RPMI8226 (cell line): ENCODE data around the gene PRR16.

ENCODE experiments used
- DNase-seq: peaks from one replicate; pipeline ENCODE4 v3.0.0-alpha.2; 2015

Gene PRR16

DNA sequence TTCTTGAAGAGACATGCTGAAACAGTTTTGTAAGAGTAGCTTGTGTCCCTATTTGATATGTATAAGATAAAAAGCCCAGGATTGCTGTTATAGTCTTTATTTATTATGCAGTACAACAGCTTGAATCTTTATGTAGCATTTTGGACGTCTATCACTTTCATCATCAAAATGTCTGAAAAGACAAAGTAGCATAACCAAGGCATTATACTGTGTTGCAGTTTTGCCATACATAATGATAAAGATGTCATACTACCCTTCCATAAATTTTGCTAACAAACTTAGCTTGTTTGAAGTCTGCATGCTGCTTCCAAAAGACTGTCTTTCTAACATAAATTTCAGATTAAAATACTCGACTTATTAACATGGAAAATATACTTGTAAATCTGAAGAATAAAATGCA lies 127.8 kb downstream of the PRR16 start:
- DNase-seq = no peak

DNA sequence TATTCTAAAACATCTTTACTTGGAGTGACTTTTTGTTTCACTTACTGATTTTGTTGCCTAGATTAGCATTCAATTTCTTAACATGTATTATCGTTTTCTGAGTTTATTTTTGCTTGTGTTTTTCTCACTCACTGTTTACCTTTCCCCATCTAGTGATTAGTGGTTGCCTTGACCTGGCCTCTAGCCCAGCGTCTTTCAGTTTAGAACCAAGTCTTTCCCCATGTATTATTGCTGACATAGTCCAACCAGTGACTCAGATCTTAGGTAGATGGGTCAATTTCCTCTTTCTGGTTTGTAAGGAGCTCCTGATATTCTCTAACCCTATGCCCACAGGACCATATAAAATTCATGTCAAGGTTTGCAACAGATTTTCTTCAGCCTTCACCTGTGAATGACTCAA lies 135.5 kb downstream of the PRR16 start:
- DNase-seq = peak; percentile 43

DNA sequence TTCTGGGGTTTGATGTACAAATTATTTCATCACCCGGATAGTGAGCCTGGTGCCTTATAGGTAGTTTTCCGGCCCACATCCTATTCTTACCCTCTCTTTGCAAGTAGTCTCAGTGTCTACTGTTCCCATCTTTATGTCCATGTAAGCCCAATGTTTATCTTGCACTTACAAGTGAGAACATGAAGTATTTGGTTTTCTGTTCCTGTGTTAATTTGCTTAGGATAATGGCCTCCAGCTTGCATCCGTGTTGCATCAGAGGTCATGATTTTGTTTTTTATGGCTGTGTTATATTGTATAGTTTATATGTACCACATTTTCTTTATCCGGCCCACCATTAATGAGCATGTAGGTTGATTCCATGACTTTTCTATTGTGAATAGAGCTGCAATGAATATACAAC lies 136.5 kb downstream of the PRR16 start:
- no peak for DNase-seq

DNA sequence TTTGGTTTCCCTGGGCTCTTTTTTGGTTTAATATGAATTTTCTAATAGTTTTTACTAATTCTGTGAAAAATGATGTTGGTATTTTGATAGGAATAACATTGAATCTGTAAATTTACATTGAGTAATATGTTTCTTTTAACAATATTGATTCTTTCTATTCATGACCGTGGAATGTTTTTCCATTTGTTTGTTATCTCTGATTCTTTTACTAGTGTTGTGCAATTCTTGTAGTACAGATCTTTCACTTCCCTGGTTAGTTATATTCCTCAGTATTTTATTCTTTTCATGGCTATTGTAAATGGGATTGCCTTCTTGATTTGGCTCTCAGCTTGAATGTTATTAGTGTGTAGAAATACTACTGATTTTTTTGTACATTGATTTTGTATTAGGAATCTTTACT lies 137.9 kb downstream of the PRR16 start:
- no peak for DNase-seq

DNA sequence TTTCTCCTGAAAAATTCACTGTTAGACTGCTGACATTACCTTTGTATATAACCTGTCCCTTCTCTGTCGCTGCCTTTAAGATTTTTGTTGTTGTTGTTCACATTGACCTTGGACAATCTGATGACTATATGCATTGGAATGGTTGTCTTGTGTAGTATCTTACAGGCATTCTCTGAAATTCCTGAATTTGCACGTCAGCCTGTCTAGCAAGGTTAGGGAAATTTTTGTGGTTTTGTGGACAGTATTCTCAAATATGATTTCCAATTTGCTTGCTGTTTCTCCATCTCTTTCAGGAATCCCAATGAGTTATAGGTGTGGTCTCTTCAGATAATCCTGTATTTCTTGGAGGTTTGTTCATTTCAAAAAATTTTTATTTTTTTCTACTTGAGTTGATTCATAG lies 140.8 kb downstream of the PRR16 start:
- DNase-seq = no peak

DNA sequence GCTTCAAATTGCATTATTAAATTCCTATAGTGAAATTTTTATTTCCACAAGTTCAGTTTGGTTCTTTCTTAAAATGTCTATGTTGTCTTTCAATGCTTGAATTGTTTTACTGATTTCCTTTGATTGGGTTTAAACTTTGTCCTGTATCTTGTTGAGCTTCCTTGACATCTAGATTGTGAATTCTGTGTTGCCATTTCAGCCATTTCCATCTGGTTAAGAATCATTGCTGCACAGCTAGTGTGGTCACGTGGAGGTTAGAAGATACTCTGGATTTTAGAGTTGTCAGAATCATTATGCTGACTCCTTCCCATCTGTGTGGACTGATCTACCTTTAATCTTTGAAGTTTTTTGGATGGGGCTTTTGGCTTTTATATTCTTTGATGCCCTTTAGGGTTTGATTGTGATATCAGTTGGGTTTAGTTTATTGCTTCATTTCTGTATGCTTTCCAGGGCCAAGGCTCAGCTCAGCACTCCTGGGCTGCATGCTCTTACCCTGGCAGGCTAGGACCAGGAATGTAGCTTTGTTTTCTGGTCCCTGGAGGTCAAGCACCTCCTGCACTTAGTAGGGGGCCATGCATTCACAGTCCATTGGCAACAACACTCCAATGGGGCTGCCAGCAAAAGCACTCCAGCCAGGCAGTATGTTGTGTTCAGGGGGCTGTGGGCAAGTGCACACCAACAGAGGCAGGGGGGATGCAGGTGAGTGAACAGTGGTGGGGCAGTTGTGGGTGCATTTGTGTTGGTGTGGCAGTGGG lies 141.4 kb downstream of the PRR16 start:
- no peak for DNase-seq

DNA sequence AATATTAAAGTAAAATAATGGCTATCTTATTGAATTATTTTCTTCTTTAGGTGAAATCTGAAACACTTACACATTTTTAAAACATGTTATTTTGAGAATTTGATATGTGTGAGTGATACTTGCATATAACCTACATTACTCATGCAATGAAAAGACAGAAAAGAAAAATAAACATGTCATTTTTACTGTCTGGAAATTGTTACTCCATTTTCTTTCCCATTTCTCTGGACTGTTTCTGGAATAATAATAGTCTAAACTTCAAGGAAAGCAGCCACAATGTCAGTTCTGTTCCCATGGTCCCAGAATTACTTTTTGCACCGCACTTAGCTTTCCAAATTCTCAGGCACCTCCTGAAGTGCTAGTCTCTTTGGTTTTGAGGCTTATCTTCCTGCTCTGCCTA lies 145.5 kb downstream of the PRR16 start:
- no peak for DNase-seq

DNA sequence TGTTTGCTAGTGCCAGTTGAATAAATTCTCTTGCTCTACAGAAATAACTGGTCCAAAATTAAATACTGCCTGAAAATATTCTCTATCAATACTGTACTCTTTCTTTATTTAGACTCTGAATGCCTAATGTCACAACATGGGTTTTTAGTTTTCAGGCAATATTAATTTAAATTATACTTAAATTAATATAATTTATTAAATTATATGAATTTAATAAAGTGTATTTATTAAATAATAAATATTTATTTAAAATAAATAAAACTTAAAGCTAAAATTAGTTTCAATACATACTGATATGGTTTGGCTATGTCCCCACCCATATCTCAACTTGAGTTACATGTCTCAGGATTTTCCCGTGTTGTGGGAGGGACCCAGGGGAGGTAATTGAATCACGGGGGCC lies 146.0 kb downstream of the PRR16 start:
- DNase-seq = no peak

DNA sequence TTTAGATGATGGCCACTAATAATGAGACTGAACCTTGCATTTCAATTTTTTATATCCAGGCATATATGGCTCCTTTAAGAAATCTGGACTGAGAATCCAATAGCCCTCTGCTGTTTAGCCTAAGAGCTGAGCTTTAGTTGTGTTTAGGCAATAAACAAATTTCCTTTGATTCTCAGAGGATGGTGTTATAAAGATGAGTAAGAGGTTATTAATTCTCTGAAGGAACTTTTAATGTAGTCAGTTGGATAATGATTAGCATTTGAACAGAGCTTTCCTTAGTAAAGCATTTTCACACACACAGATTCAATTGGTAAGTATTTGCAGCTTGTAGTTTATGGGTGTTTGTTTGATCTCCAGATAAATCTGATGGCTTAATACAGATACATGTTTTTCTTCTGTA lies 149.6 kb downstream of the PRR16 start:
- no peak for DNase-seq

DNA sequence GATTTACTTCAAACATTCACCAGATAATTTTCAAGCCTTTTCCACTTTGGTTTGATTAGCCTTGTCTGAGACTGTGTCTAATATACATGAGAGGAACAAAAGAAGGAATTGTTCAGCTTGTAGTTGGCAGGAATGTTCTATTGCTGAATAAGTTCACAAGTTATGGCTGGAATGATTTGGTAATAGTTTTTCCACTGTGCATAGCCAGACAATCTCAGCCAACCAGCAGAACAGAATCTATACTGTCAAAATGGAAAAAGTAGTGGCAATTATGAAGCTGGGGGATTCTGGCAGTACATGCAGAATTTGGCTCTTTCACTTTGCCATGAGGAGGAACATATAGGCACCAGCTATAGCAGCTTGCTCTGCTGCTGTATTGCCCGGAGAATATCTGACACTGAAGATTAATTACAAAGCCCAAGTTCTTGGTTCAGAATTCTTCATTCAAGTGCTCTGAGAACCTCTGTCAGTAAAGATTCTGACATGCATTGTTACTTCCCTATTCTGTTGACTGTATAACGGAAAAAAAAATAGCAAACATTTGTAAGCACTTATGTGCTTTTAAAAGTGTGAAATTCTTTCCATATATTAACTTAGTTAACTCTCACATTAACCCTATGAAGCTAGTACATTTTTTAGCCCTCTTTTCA lies 150.6 kb downstream of the PRR16 start:
- DNase-seq = no peak

DNA sequence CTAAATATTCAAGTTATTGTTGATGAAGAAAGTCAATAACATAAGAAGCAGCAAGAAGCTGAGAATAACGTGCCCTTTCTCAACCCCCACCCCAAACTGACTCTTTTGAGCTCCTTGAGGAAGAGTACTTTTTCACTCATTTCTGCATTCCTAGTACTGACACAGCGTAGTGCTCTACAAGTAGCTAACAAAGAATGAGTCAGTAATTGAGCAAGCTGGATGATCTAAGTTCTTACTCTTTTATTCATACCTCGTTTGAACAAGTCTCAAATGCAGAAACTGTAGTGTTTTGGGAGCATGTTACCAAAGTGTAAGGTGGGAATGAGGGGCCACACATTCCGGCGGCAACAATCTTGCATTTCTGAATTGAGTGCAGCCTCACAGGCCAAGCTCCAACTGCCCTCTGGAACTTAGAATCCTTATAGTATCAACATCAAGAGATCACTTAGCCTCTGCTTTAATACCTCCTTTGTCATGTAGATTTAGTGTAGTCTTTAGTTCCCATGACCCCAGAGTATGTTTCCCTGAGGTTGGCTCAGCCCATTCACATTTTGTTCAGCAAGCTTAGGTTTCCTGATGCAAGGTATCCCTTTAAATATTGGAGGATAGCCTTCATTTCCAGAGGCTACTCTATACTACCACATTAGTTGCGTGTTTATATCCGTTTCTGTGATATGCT lies 152.0 kb downstream of the PRR16 start:
- no peak for DNase-seq

DNA sequence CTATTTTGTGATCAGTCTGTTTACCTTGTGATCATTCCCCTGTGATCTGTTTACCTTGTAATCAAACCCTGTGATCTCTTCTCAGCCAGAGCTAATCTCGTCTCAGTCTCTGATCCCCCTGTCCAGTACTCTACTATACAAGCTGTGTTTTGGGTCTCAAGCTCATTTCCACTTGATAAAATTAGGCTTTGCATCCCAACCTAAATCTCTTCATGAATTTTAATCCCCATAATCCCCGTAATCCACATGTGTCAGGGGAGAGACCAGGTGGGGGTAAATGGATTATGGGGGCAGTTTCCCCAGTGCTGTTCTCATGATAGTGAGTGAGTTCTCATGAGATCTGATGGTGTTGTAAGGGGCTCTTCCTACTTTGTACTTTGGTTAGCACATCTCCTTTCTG lies 157.2 kb downstream of the PRR16 start:
- DNase-seq = no peak

DNA sequence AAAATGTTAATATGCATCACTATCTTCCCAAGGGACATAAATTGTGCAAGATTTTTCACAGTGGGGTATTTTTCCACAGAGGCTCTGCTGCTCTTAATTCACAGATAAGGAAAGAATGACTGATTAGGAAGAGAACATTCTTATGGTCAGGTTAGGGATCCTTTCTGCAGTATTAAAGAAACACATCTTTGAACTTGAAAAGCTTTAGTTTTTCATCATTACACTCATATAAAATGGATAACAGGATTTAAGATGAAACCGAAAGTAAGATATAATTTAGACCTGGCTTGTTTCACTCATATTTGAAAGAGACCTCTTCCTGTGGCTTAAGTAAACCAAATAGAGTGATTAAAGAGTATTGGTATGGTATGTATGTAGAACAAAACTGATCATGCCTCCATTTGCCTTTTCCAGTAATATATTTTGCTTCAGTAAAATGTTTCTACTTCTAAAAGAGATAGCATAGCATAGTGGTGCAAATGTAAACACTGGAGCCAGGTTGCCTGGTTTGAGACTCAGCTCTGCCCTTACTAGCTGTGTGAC lies 160.0 kb downstream of the PRR16 start:
- DNase-seq = no peak

DNA sequence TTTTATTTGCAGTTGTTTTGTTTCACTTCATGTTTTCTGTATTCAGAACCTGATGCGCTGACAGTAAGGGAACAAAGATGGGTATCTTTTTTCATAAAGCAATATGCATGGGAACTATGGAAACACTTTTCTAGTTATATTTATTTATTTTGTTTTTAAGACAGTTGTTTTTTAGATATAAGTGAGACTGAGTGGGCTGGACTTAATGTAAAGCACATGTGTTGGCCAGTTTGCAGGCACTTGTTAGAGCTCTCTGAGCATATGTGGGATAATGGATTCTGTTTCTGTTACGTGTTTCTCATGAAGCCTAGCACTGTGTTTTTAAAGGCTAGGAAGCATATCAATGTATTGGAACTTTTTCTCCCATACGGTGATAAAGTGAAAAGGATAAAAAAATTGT lies 164.1 kb downstream of the PRR16 start:
- DNase-seq = no peak

DNA sequence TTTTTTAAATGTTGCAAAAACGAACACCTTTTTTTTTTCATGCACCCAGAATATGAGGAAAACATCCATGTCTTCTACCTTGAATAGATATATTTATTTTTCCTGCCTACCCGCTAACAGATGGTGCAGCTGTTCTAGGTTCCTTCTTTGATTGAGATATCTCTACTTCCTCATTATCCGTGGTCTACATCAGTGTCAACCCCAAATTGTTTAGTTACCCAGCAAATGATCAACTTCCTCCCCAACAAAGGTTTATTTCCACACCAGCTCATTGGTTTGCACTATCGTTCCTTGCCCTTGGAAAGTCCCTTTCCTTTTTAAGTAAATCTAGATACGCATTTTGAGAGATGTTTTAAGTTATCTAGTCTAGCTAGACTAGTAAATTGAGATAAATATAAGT lies 166.4 kb downstream of the PRR16 start:
- DNase-seq = no peak

DNA sequence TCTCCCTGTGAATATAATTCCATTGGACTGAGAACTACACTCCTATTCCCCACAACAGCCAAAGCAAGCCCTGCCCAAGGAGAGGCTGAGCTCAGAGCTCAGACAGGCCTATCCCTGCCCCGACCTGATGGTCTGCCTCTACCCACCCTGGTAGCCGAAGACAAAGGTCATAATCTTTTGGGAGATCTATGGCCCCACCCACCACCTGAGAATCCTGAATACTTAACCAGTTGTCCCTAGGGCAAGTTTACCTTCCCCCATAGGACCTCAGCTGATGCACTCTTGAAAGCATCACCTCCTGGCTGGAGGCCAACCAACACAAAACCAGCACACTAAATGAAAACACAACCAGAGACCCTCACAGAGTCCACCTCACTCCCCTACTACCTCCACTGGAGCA lies 167.5 kb downstream of the PRR16 start:
- no peak for DNase-seq

DNA sequence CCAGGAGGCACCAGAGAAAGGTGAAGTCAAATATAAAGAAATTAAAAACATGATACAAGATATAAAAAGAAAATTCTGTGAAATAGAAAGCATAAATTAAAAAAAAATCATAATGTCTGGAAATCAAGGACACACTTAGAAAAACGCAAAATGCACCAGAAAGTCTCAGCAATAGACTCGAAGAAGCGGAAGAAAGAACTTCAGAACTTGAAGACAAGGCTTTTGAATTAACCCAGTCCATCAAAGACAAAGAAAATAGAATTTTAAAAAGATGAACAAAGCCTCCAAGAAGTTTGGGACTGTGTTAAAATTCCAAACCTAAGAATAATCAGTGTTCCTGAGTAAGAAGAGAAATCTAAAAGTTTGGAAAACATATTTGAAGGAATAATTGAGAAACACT lies 168.3 kb downstream of the PRR16 start:
- DNase-seq = no peak

DNA sequence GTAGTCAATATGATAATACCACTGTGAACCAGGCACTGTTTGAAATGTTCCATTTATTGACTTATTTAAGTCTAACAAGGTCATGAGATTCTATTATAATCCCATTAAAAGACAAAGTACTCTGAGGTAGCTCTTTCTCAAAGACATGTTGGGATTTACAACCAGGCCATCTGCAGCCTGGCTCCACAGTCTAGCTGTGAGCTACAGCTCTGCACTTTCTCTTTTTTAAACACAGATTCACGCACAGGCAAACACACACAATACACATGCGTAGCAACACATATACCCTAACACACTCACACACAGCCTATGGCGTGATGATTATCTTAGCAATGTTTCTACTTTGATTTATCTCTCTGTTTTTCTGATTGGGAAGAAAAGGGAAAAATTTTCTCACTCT lies 174.3 kb downstream of the PRR16 start:
- no peak for DNase-seq

DNA sequence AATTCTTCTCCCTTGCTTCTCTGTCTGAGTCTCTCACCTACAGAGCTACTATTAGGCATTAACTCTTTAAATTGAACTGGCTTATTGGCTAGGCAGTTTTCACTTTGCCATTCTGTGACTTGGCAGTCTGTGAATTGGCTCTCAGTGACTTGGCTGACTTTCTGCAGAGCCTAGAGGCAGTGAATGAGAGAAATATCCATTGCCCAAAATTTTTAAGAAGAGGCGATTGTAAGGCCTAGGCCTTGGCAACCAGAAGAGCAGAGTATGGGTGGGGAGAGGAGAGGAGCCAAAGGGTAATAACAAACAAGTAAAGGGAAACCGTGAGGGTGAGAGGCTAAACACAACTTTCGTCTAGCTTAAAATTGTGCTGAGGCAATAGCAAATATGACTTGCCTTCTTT lies 176.7 kb downstream of the PRR16 start:
- no peak for DNase-seq

DNA sequence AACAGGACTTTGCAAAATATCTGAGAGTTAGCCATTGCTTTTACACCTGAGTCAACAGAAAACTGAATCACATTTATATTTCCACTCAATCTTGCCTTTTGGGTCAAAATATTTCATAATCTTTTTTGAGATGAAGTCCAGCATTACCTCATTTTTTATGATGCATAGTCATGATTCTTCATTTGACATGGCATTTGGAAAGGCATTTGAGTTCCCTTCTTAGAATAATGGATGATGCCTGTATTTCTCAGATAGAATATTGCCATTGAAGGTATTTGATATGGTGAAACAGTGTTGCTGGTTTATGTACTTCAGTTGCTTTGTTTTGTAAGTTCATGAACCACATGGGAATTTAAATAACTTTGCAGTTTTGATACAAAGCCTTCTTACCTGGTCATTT lies 180.4 kb downstream of the PRR16 start:
- DNase-seq = no peak

DNA sequence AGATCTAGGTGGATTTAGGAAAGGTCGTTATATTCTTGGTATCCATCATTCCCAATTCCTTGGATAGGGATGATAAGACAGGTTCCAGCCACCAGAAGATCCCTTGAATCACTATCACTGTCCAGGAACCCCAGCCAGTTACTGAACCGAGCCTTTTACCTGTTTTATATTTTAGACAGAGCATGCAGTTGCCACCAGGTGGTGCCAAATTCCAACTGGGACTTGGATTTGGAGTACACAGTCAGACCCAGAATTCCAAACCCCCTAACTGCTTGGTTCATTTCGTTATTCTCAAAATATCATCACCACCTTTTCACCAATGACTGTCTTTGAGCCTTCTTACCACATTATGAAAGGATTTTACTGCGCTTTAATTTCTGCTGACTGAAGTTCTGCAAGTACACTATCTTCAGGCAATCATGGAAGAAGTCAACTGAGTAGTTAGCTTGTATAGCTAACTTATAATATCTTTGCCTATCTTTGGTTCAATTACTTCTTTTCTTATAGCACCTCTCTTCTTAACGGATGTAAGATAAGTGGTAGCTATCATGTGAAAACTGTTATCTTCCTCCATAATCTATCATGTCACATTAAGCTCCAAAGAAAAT lies 191.8 kb downstream of the PRR16 start:
- DNase-seq = peak; percentile 47

DNA sequence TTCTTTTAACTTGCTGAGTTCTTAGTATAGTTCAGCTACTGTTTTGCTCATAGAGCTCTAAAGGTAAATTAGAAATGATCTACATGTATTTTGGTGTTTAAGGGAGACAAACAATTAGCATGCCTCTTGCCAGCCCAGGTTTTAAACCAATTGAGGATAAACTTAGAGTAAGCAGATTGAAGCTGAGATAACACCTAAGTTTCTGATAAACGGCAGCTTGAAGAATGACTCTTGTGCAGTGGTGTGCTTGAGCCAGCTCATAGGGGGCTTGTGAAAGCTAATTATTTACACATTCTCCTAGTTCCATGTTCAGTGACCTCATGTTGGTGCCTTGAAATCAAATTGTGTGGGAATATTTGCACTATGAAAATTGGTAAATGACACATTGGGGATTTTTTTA lies 193.0 kb downstream of the PRR16 start:
- DNase-seq = no peak

DNA sequence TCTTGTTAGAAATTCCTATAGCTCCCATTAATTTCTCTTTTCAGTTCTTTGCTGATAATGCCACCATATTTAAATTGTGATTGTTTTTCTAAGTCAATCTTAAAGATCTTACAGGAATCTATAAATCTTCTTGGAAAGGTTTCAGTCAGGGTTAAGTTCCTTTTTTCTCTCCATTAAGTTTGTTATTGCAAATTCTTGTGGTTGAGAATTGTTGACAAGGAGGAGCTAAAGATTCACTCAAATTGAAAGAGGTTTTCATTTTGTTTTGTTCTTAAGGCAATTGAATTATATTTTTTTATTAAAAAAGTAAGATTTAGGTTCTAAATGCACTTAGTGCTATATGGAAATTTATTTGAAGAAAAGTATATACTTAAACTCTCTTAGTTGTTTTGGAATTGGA lies 213.4 kb downstream of the PRR16 start:
- DNase-seq = no peak

DNA sequence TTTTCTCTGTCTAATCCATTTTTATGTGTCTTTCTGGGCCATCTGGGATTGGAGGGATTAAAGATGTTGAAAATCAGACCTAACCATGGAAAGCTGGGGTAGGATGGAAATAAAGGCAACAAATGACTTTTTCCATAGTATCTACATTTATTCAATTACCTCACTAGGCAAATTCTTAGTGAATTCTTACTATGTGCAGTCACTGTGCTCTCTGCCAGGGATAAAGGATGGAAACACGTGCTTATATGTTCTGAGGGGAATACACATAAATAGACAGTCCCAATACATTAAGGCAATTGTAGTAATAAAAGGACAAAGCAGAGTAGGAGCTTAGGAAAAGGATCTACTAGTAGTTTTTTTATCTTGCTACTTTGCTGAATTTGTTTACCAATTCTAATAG lies 214.2 kb downstream of the PRR16 start:
- DNase-seq = no peak
